Uterus (tissue), 4 donors: ENCODE measurements around the gene CHCHD5. TPM values are rescaled to one million over a fixed set of nuclear protein-coding genes. Genes with fewer than 3 reads are reported as not detected.

Experiments
- DNase-seq, 2 donors: peaks; one replicate each; pipeline ENCODE4 v3.0.0-alpha.2; 2019 to 2020
- H3K27ac ChIP-seq, 2 donors: fragments of 200-600 bp; sonication (generic); 1 replicate in 1 of 2; 2 replicates in 1 of 2; pipeline ENCODE4 v1.5.1; 2016 to 2018
- H3K27me3 ChIP-seq, 2 donors: fragments of 200-600 bp; sonication (generic); one replicate each; pipeline ENCODE4 v1.5.1; 2018 to 2019; ENCODE audit warnings: control low read depth in 1 of 2
- H3K36me3 ChIP-seq, 2 donors: fragments of 200-600 bp; sonication (generic); one replicate each; pipeline ENCODE4 v1.5.1; 2019; ENCODE audit warnings: control low read depth in 1 of 2
- H3K4me1 ChIP-seq, 2 donors: fragments of 200-600 bp; sonication (generic); one replicate each; pipeline ENCODE4 v1.5.1; 2018 to 2019; ENCODE audit warnings: control low read depth in 1 of 2
- H3K4me3 ChIP-seq, 2 donors: fragments of 200-600 bp; sonication (generic); 1 replicate in 1 of 2; 2 replicates in 1 of 2; pipeline ENCODE4 v1.5.1; 2018 to 2019; ENCODE audit warnings: mild to moderate bottlenecking in 1 of 2
- H3K9me3 ChIP-seq, 2 donors: fragments of 200-600 bp; sonication (generic); one replicate each; pipeline ENCODE4 v1.5.1; 2019; ENCODE audit warnings: control low read depth in 1 of 2
- POLR2A ChIP-seq, 2 donors: fragments of 450-650 bp; IDR thresholded peaks; one replicate each; pipeline ENCODE4 v1.6.1; 2016; ENCODE audit warnings: antibody characterized with exemption in 2 of 2, mild to moderate bottlenecking in 1 of 2, moderate library complexity in 1 of 2
- intact Hi-C: fragments of 100-400 bp; cut with DNase I; formaldehyde crosslinking; loops from one replicate; pipeline ENCODE4 v1.15.1; 2023; ENCODE audit warnings: low total_unique reads
- total RNA-seq, 4 donors: library from RNA; depleted of rRNA in 3 of 4; stranded (reverse); fragments of >200 nt in 3 of 4; gene quantifications; one replicate each; pipeline versions ENCODE4 v1.1.0 to v1.2.4, GENCODE V29; 2014 to 2023
- TF ChIP-seq, protein P1 (sequence below), 4 experiments: fragments of 200-600 bp in 2 of 4; fragments of 450-650 bp in 2 of 4; sonication (generic) in 2 of 4; IDR thresholded peaks; one replicate each; pipeline ENCODE4 v1.5.1; 2016 to 2019; ENCODE audit warnings: antibody characterized with exemption in 4 of 4, mild to moderate bottlenecking in 2 of 4, moderate library complexity in 1 of 4
- donor health status: DM: yes; HTN: yes; CAD: no.

Gene CHCHD5
- total RNA-seq, 4 donors from 2014 or later: 6.5 to 22.6 (median 8.4) TPM; not detected in 1

GRCh38 chr2:112600634-112601033, 16.2 kb downstream of the CHCHD5 start:
- no peaks in the 10 kb centered on the region for H3K27me3 ChIP-seq
- intact Hi-C loops: loop anchor here (10.0 kb wide), 1 partner anchor 124 kb away; the partner anchor contains the start of gene NT5DC4

DNA sequence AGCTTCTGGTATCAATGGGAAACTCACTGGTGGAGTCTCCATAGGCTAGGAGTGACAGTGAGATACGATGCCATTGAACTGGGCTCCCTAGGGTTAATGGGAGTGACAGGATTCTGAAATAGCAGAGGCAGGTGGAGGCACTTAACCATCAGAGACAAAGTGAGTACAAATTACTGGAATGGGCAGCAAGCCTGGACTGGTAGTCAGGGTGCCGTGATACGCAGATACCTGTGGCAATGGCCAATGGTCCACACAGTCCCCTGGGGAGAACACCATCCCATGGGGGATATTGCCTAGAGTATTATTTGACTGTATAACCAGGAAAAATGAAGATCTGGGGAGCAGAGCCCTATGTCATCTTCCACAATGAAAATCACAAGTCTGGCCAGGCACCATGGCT, 17.3 kb downstream of the CHCHD5 start:
- Histone ChIP-seq H3K27ac (no peak overlapping the region), H3K4me3 (no peak overlapping the region), H3K9me3 (no peaks in the 10 kb centered on the region), H3K27me3 (no peaks in the 10 kb centered on the region), H3K4me1 (no peaks in the 10 kb centered on the region), H3K36me3 (no peaks in the 10 kb centered on the region)
- DNase-seq: no peak
- intact Hi-C loops: loop anchor here (10.0 kb wide), 1 partner anchor 123 kb away; the partner anchor contains the start of gene NT5DC4
- TF ChIP-seq, protein P1, sequence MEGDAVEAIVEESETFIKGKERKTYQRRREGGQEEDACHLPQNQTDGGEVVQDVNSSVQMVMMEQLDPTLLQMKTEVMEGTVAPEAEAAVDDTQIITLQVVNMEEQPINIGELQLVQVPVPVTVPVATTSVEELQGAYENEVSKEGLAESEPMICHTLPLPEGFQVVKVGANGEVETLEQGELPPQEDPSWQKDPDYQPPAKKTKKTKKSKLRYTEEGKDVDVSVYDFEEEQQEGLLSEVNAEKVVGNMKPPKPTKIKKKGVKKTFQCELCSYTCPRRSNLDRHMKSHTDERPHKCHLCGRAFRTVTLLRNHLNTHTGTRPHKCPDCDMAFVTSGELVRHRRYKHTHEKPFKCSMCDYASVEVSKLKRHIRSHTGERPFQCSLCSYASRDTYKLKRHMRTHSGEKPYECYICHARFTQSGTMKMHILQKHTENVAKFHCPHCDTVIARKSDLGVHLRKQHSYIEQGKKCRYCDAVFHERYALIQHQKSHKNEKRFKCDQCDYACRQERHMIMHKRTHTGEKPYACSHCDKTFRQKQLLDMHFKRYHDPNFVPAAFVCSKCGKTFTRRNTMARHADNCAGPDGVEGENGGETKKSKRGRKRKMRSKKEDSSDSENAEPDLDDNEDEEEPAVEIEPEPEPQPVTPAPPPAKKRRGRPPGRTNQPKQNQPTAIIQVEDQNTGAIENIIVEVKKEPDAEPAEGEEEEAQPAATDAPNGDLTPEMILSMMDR (IDR thresholded peaks at IDR 0.05): no peak
- TF ChIP-seq POLR2A (IDR thresholded peaks at IDR 0.05): no peak

More at GRCh38 chr2:112600634-112601033, 16.2 kb downstream of the CHCHD5 start:
- TF ChIP-seq, protein P1 (IDR thresholded peaks at IDR 0.05): no peak
- no peak for TF ChIP-seq POLR2A (IDR thresholded peaks at IDR 0.05)
- Histone ChIP-seq H3K9me3 (no peaks in the 10 kb centered on the region), H3K4me3 (no peak overlapping the region), H3K27ac (no peak overlapping the region), H3K4me1 (no peaks in the 10 kb centered on the region), H3K36me3 (no peaks in the 10 kb centered on the region)
- DNase-seq: no peak

GRCh38 chr2:112602917-112603316, 18.5 kb downstream of the CHCHD5 start:
- Histone ChIP-seq H3K27me3 (no peaks in the 10 kb centered on the region), H3K36me3 (no peaks in the 10 kb centered on the region), H3K27ac (no peak overlapping the region), H3K4me3 (no peak overlapping the region), H3K4me1 (no peaks in the 10 kb centered on the region), H3K9me3 (no peaks in the 10 kb centered on the region)
- no peak for TF ChIP-seq POLR2A (IDR thresholded peaks at IDR 0.05)
- TF ChIP-seq, protein P1 (IDR thresholded peaks at IDR 0.05): no peak
- intact Hi-C loops: loop anchor here (10.0 kb wide), 1 partner anchor 122 kb away; the partner anchor contains the start of gene NT5DC4
- no peak for DNase-seq

- no peak overlapping the region for H3K27ac ChIP-seq
- DNase-seq: no peak
- no peaks in the 10 kb centered on the region for H3K9me3 ChIP-seq
- no peaks in the 10 kb centered on the region for H3K4me1 ChIP-seq
- TF ChIP-seq POLR2A (IDR thresholded peaks at IDR 0.05): no peak
- TF ChIP-seq, protein P1 (IDR thresholded peaks at IDR 0.05): no peak
- H3K27me3 ChIP-seq: no peaks in the 10 kb centered on the region
- no peak overlapping the region for H3K4me3 ChIP-seq
- intact Hi-C loops: loop anchor here (10.0 kb wide), 1 partner anchor 121 kb away; the partner anchor contains the start of gene NT5DC4
- no peaks in the 10 kb centered on the region for H3K36me3 ChIP-seq
Observed at GRCh38 chr2:112603731-112604130, 19.3 kb downstream of the CHCHD5 start.

GRCh38 chr2:112604952-112605351, 20.5 kb downstream of the CHCHD5 start:
- Histone ChIP-seq H3K4me3 (no peak overlapping the region), H3K27ac (no peak overlapping the region), H3K9me3 (no peaks in the 10 kb centered on the region), H3K4me1 (no peaks in the 10 kb centered on the region), H3K36me3 (no peaks in the 10 kb centered on the region), H3K27me3 (no peaks in the 10 kb centered on the region)
- no peak for DNase-seq
- TF ChIP-seq, protein P1 (IDR thresholded peaks at IDR 0.05): no peak
- TF ChIP-seq POLR2A (IDR thresholded peaks at IDR 0.05): no peak
- intact Hi-C loops: loop anchor here (10.0 kb wide), 1 partner anchor 120 kb away; the partner anchor contains the start of gene NT5DC4
